B cell (primary cell): ENCODE data around the gene SLC44A2. TPM values are rescaled to one million over a fixed set of nuclear protein-coding genes. Genes with fewer than 3 reads are reported as not detected.

Source experiments
- polyA plus RNA-seq: library from polyadenylated mRNA; depleted of rRNA; stranded (reverse); fragments of >200 nt; gene quantifications from 2 replicates; pipeline ENCODE4 v1.2.3, GENCODE V29; 2012
- total RNA-seq, 2 donors: library from RNA; stranded (reverse); fragments of 120-200 nt in 1 of 2; gene quantifications; 1 replicate in 1 of 2; 2 replicates in 1 of 2; pipeline versions ENCODE4 v1.2.3 to v1.2.4, GENCODE V29; 2013 to 2022

SLC44A2 gene
- total and polyA plus RNA-seq, 2 donors (not counting 1 experiment from before 2014, with no cell fraction given) = 245 to 369 TPM

Other genes starting within 250 kb of the SLC44A2 start
- gene TYK2, start 245.0 kb upstream of the SLC44A2 start, total RNA-seq = 337 and 347 TPM in 2 replicates
- 293 and 343 TPM in 2 replicates for gene TYK2, start 245.0 kb upstream of the SLC44A2 start, polyA plus RNA-seq
- gene CDC37, start 222.0 kb upstream of the SLC44A2 start, total RNA-seq = 178 and 193 TPM in 2 replicates
- 408 and 599 TPM in 2 replicates for gene CDC37, start 222.0 kb upstream of the SLC44A2 start, polyA plus RNA-seq
- 10.8 and 10.9 TPM in 2 replicates for gene PDE4A, start 205.0 kb upstream of the SLC44A2 start, total RNA-seq
- 0.95 and 1.5 TPM in 2 replicates for gene PDE4A, start 205.0 kb upstream of the SLC44A2 start, polyA plus RNA-seq
- 27.0 TPM in 2 replicates for gene KEAP1, start 122.2 kb upstream of the SLC44A2 start, total RNA-seq
- 9.3 and 17.7 TPM in 2 replicates for gene KEAP1, start 122.2 kb upstream of the SLC44A2 start, polyA plus RNA-seq
- gene S1PR5, start 108.1 kb upstream of the SLC44A2 start, total RNA-seq = 0.17 and 0.67 TPM in 2 replicates
- gene S1PR5, start 108.1 kb upstream of the SLC44A2 start, polyA plus RNA-seq = 0.27 and 0.55 TPM in 2 replicates
- gene ATG4D, start 81.6 kb upstream of the SLC44A2 start, total RNA-seq = 58.8 and 59.2 TPM in 2 replicates
- 75.5 and 82.7 TPM in 2 replicates for gene ATG4D, start 81.6 kb upstream of the SLC44A2 start, polyA plus RNA-seq
- 62.8 and 67.9 TPM in 2 replicates for gene KRI1, start 59.5 kb upstream of the SLC44A2 start, total RNA-seq
- gene KRI1, start 59.5 kb upstream of the SLC44A2 start, polyA plus RNA-seq = 46.7 and 55.1 TPM in 2 replicates
- gene CDKN2D, start 56.6 kb upstream of the SLC44A2 start, total RNA-seq = 36.2 and 38.4 TPM in 2 replicates
- 122 and 144 TPM in 2 replicates for gene CDKN2D, start 56.6 kb upstream of the SLC44A2 start, polyA plus RNA-seq
- not detected in 2 replicates for gene AP1M2, start 38.2 kb upstream of the SLC44A2 start, total RNA-seq
- gene AP1M2, start 38.2 kb upstream of the SLC44A2 start, polyA plus RNA-seq = not detected in 2 replicates
- gene ILF3, start 28.8 kb downstream of the SLC44A2 start, total RNA-seq = 359 and 378 TPM in 2 replicates
- 189 and 346 TPM in 2 replicates for gene ILF3, start 28.8 kb downstream of the SLC44A2 start, polyA plus RNA-seq
- gene QTRT1, start 75.9 kb downstream of the SLC44A2 start, total RNA-seq = 45.4 and 50.5 TPM in 2 replicates
- gene QTRT1, start 75.9 kb downstream of the SLC44A2 start, polyA plus RNA-seq = 118 and 120 TPM in 2 replicates
- gene DNM2, start 92.5 kb downstream of the SLC44A2 start, total RNA-seq = 353 and 393 TPM in 2 replicates
- 163 and 183 TPM in 2 replicates for gene DNM2, start 92.5 kb downstream of the SLC44A2 start, polyA plus RNA-seq
- 13.1 and 14.7 TPM in 2 replicates for gene TMED1, start 210.7 kb downstream of the SLC44A2 start, total RNA-seq
- 10.8 and 10.9 TPM in 2 replicates for gene TMED1, start 210.7 kb downstream of the SLC44A2 start, polyA plus RNA-seq
- 1.7 and 2.5 TPM in 2 replicates for gene C19orf38, start 222.9 kb downstream of the SLC44A2 start, total RNA-seq
- 2.0 and 2.4 TPM in 2 replicates for gene C19orf38, start 222.9 kb downstream of the SLC44A2 start, polyA plus RNA-seq
- 29.4 and 33.0 TPM in 2 replicates for gene CARM1, start 246.0 kb downstream of the SLC44A2 start, total RNA-seq
- 34.0 and 34.3 TPM in 2 replicates for gene CARM1, start 246.0 kb downstream of the SLC44A2 start, polyA plus RNA-seq